ENCODE measurements around the gene HABP2. TPM values are rescaled to one million over a fixed set of nuclear protein-coding genes. Genes with fewer than 3 reads are reported as not detected.

HABP2 gene
- total RNA-seq, result not detected in 2 replicates

- Mint-ChIP-seq H3K9me3 (no peaks in the 10 kb centered on the region), H3K36me3 (ENCODE audit: low read depth) (no peaks in the 10 kb centered on the region), H3K27me3 (ENCODE audit: low read depth) (peaks cover 18% of the 10 kb centered on the region), H3K27ac (no peak within 1 kb of the TSS), H3K4me1 (ENCODE audit: low read depth) (no peaks in the 10 kb centered on the region), H3K4me3 (ENCODE audit: low read depth) (no peak within 1 kb of the TSS)
- no peak for DNase-seq (ENCODE audit: low spot score)
- intact Hi-C loops (cut with micrococcal nuclease), result no loop called here
These were observed at the start of gene HABP2 for GRCh38 chr10:113552701-113553100. TSS of gene HABP2 (plus strand) at chr10:113553053. CDS start at chr10:113553122, 69 bp downstream.

- no peak for DNase-seq (ENCODE audit: low spot score)
- Mint-ChIP-seq H3K27ac (no peak overlapping the region), H3K4me1 (ENCODE audit: low read depth) (no peaks in the 10 kb centered on the region), H3K36me3 (ENCODE audit: low read depth) (no peaks in the 10 kb centered on the region), H3K27me3 (ENCODE audit: low read depth) (no peaks in the 10 kb centered on the region), H3K9me3 (no peaks in the 10 kb centered on the region), H3K4me3 (ENCODE audit: low read depth) (no peak overlapping the region)
- intact Hi-C loops (cut with micrococcal nuclease), result no loop called here
These were observed 48.9 kb upstream of the HABP2 start for GRCh38 chr10:113503930-113504329.

- intact Hi-C loops (cut with micrococcal nuclease), result no loop called here
- Mint-ChIP-seq H3K27ac (no peak overlapping the region), H3K4me3 (ENCODE audit: low read depth) (no peak overlapping the region), H3K36me3 (ENCODE audit: low read depth) (no peaks in the 10 kb centered on the region), H3K4me1 (ENCODE audit: low read depth) (no peaks in the 10 kb centered on the region), H3K27me3 (ENCODE audit: low read depth) (no peaks in the 10 kb centered on the region), H3K9me3 (no peaks in the 10 kb centered on the region)
- no peak for DNase-seq (ENCODE audit: low spot score)
These were observed 48.4 kb upstream of the HABP2 start for GRCh38 chr10:113504423-113504822.

GRCh38 chr10:113506476-113506875, 46.4 kb upstream of the HABP2 start:
- Mint-ChIP-seq H3K9me3 (peaks cover 4% of the 10 kb centered on the region), H3K27me3 (ENCODE audit: low read depth) (no peaks in the 10 kb centered on the region), H3K36me3 (ENCODE audit: low read depth) (no peaks in the 10 kb centered on the region), H3K4me1 (ENCODE audit: low read depth) (no peaks in the 10 kb centered on the region), H3K27ac (no peak overlapping the region), H3K4me3 (ENCODE audit: low read depth) (no peak overlapping the region)
- no peak for DNase-seq (ENCODE audit: low spot score)
- intact Hi-C loops (cut with micrococcal nuclease), result no loop called here

DNA sequence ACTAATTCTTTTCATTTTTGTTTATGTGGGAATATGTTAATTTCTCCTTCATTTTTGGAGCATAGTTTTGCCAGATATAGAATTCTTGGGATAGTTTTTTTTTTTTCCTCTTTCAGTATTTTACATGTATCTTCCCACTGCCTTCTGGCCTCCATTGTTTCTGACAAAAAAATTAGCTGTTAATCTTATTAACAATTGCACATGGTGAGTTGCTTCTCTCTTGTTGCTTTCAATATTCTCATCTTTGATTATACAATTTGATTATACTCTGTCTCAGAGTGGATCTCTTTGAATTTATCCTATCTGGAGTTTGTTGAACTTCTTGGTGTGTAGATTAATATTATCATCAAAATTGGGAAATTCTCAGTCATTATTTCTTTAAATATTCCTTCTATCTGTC, 41.4 kb upstream of the HABP2 start:
- H3K9me3 Mint-ChIP-seq, result peaks cover 10% of the 10 kb centered on the region
- no peaks in the 10 kb centered on the region for H3K36me3 Mint-ChIP-seq (ENCODE audit: low read depth)
- intact Hi-C loops (cut with micrococcal nuclease), result no loop called here
- no peak overlapping the region for H3K27ac Mint-ChIP-seq
- no peaks in the 10 kb centered on the region for H3K4me1 Mint-ChIP-seq (ENCODE audit: low read depth)
- H3K27me3 Mint-ChIP-seq (ENCODE audit: low read depth), result no peaks in the 10 kb centered on the region
- no peak overlapping the region for H3K4me3 Mint-ChIP-seq (ENCODE audit: low read depth)
- DNase-seq (ENCODE audit: low spot score), result no peak

GRCh38 chr10:113515161-113515560, 37.7 kb upstream of the HABP2 start:
- intact Hi-C loops (cut with micrococcal nuclease), result no loop called here
- no peak overlapping the region for H3K27ac Mint-ChIP-seq
- no peaks in the 10 kb centered on the region for H3K4me1 Mint-ChIP-seq (ENCODE audit: low read depth)
- H3K9me3 Mint-ChIP-seq, result peaks cover 10% of the 10 kb centered on the region
- no peak for DNase-seq (ENCODE audit: low spot score)
- H3K4me3 Mint-ChIP-seq (ENCODE audit: low read depth), result no peak overlapping the region
- H3K27me3 Mint-ChIP-seq (ENCODE audit: low read depth), result no peaks in the 10 kb centered on the region
- H3K36me3 Mint-ChIP-seq (ENCODE audit: low read depth), result no peaks in the 10 kb centered on the region

GRCh38 chr10:113515601-113516000, 37.3 kb upstream of the HABP2 start:
- DNase-seq (ENCODE audit: low spot score), result no peak
- no peaks in the 10 kb centered on the region for H3K4me1 Mint-ChIP-seq (ENCODE audit: low read depth)
- intact Hi-C loops (cut with micrococcal nuclease), result no loop called here

GRCh38 chr10:113516061-113516460, 36.8 kb upstream of the HABP2 start:
- no peak for DNase-seq (ENCODE audit: low spot score)
- H3K27ac Mint-ChIP-seq, result no peak overlapping the region
- H3K36me3 Mint-ChIP-seq (ENCODE audit: low read depth), result no peaks in the 10 kb centered on the region
- peaks cover 3% of the 10 kb centered on the region for H3K27me3 Mint-ChIP-seq (ENCODE audit: low read depth)
- intact Hi-C loops (cut with micrococcal nuclease), result no loop called here
- H3K9me3 Mint-ChIP-seq, result peaks cover 10% of the 10 kb centered on the region
- H3K4me3 Mint-ChIP-seq (ENCODE audit: low read depth), result no peak overlapping the region
- H3K4me1 Mint-ChIP-seq (ENCODE audit: low read depth), result no peaks in the 10 kb centered on the region

More at GRCh38 chr10:113515601-113516000, 37.3 kb upstream of the HABP2 start:
- Mint-ChIP-seq H3K4me3 (ENCODE audit: low read depth) (no peak overlapping the region), H3K9me3 (peaks cover 10% of the 10 kb centered on the region), H3K36me3 (ENCODE audit: low read depth) (no peaks in the 10 kb centered on the region), H3K27me3 (ENCODE audit: low read depth) (no peaks in the 10 kb centered on the region), H3K27ac (no peak overlapping the region)

- Mint-ChIP-seq H3K4me3 (ENCODE audit: low read depth) (no peak overlapping the region), H3K36me3 (ENCODE audit: low read depth) (no peaks in the 10 kb centered on the region), H3K27me3 (ENCODE audit: low read depth) (peaks cover 4% of the 10 kb centered on the region), H3K27ac (no peak overlapping the region), H3K4me1 (ENCODE audit: low read depth) (no peaks in the 10 kb centered on the region), H3K9me3 (no peaks in the 10 kb centered on the region)
- no peak for DNase-seq (ENCODE audit: low spot score)
- intact Hi-C loops (cut with micrococcal nuclease), result no loop called here
These were observed 35.5 kb upstream of the HABP2 start for GRCh38 chr10:113517165-113517900.

- Mint-ChIP-seq H3K36me3 (ENCODE audit: low read depth) (no peaks in the 10 kb centered on the region), H3K4me1 (ENCODE audit: low read depth) (no peaks in the 10 kb centered on the region), H3K27me3 (ENCODE audit: low read depth) (peaks cover 4% of the 10 kb centered on the region), H3K27ac (no peak overlapping the region), H3K9me3 (no peaks in the 10 kb centered on the region), H3K4me3 (ENCODE audit: low read depth) (no peak overlapping the region)
- intact Hi-C loops (cut with micrococcal nuclease), result no loop called here
- no peak for DNase-seq (ENCODE audit: low spot score)
These were observed 35.0 kb upstream of the HABP2 start for GRCh38 chr10:113517901-113518260.

- Mint-ChIP-seq H3K36me3 (ENCODE audit: low read depth) (no peaks in the 10 kb centered on the region), H3K4me3 (ENCODE audit: low read depth) (no peak overlapping the region), H3K27me3 (ENCODE audit: low read depth) (peaks cover 4% of the 10 kb centered on the region), H3K27ac (no peak overlapping the region), H3K9me3 (no peaks in the 10 kb centered on the region), H3K4me1 (ENCODE audit: low read depth) (no peaks in the 10 kb centered on the region)
- intact Hi-C loops (cut with micrococcal nuclease), result no loop called here
- no peak for DNase-seq (ENCODE audit: low spot score)
These were observed 34.4 kb upstream of the HABP2 start for GRCh38 chr10:113518415-113518814.

DNA sequence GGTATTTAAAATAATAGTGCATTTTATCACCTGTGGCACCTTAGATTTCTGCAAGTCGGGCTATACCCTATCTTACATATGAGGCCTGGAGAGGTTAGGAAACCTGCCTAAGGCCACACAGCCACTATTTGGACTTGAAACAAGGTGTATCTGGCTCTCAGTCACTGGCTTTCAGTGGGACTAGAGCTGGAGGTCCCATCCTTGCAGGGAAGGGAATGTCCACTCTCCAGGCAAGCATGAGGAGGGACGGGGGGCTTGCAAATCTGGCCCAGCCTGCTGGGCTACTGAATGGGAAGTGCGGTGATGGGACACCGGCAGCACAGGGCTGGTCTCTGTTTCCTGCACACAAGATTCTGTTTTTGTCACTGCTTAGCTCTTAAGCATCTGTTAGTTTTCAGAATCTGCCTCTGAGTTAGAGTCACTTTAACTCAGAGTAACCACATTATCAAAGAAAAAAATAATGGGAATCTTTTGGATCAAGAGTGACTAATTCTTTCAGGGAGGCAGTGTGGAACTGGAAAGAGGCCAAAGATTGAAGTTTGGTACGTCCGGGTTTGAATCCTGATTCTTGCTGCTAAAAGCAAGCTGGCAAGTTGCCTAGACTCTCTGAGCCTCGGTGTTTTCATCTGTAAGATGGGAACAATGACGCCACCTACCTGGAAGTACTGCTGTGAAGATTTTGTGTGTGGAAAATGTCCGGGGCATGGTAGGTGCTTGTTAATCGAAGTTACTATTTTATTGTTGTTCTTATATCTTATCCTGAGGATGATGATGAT, 33.8 kb upstream of the HABP2 start:
- intact Hi-C loops (cut with micrococcal nuclease), result no loop called here
- Mint-ChIP-seq H3K4me1 (ENCODE audit: low read depth) (no peaks in the 10 kb centered on the region), H3K4me3 (ENCODE audit: low read depth) (no peak overlapping the region), H3K27ac (no peak overlapping the region), H3K36me3 (ENCODE audit: low read depth) (no peaks in the 10 kb centered on the region), H3K9me3 (no peaks in the 10 kb centered on the region), H3K27me3 (ENCODE audit: low read depth) (peaks cover 4% of the 10 kb centered on the region)
- DNase-seq (ENCODE audit: low spot score), result no peak

GRCh38 chr10:113519681-113520115, 33.2 kb upstream of the HABP2 start:
- DNase-seq (ENCODE audit: low spot score), result no peak

More at GRCh38 chr10:113519681-113520115, 33.2 kb upstream of the HABP2 start:
- Mint-ChIP-seq H3K36me3 (ENCODE audit: low read depth) (no peaks in the 10 kb centered on the region), H3K4me1 (ENCODE audit: low read depth) (no peaks in the 10 kb centered on the region), H3K27me3 (ENCODE audit: low read depth) (peaks cover 4% of the 10 kb centered on the region), H3K4me3 (ENCODE audit: low read depth) (no peak overlapping the region), H3K9me3 (no peaks in the 10 kb centered on the region), H3K27ac (no peak overlapping the region)
- intact Hi-C loops (cut with micrococcal nuclease), result no loop called here
